ENCODE results near the gene FCSK.
"Not testable (repeated sequence)": the region's sequence is repeated elsewhere in the genome, so short reads cannot be mapped to it uniquely, and the experiment has no call there.

Gene FCSK

DNA sequence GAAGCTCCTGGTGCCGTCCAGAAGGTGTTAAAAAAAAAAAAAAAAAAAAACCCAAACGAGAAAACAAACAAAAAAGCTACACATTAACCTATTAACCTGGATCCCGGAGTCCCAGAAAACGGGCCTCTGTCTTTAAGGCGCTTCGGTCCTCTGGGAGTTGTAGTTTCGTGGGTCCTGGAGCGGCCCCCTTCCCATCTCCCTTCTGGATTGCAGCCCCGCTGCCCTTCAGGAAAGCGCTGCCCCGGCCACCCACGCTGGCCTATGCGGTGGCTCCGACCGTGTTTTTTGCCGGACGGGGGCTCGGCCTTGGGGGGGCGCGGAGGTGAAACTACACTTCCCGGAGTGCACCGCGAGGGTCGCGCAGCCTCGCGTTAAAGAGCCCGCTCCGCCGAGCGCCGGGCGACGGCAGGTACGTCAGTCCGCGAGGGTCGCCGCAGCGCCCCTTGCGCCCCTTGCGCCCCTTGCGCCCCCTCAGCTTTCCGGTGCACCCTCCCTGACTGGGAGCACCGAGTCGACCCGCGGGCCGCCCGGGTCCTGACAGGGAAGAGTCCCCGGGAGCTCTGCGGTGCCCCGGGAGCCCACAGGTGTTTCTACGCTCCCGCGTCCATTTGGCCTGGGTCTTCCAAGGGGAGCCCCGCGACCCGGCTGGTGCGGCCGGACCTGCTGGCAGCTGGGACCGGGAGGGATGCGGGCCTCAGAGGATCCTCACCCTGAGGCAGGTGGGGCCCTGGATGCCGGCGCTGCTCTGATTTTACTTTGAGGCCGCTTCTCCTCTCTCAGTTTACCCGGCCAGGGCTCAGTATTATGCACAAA, at the start of gene FCSK:
Gene FCSK (plus strand): TSS at position 374 of the 813 bp plus-strand sequence. CDS start 8,596 bp downstream, outside the sequence.
- in situ Hi-C loops (cut with MboI; ENCODE audit: low pct_unique_long_range_greater_than_20kb, low sequenced_read_pairs, unreplicated experiment): no loop called here
- peak; percentile 23 for TF ChIP-seq CTCF (IDR thresholded peaks at IDR 0.05; ENCODE audit: extremely low read depth, insufficient read depth, missing control alignments)
- DNase-seq (ENCODE audit: low spot score): peak; percentile 90

DNA sequence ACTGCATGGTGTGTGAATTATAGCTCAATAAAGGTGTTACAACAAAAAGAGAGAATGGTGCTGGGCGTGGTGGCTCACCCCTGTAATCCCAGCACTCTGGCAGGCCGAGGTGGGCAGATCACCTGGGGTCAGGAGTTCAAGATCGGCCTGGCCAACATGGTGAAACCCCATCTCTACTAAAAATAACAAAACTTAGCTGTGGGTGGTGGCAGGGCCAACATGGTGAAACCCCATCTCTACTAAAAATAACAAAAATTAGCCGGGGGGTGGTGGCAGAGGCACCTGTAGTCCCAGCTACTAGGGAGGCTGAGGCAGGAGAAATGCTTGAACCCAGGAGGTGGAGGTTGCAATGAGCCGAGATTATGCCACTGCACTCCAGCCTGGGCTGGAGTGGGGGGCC, 48.3 kb upstream of the FCSK start:
- in situ Hi-C loops (cut with MboI; ENCODE audit: low pct_unique_long_range_greater_than_20kb, low sequenced_read_pairs, unreplicated experiment); DNase-seq (ENCODE audit: low spot score): not testable (repeated sequence)

GRCh38 chr16:70407811-70408274, 46.6 kb upstream of the FCSK start:
- TF ChIP-seq CTCF (IDR thresholded peaks at IDR 0.05; ENCODE audit: extremely low read depth, insufficient read depth, missing control alignments): no peak
- DNase-seq (ENCODE audit: low spot score): peak; percentile 56
- in situ Hi-C loops (cut with MboI; ENCODE audit: low pct_unique_long_range_greater_than_20kb, low sequenced_read_pairs, unreplicated experiment): no loop called here

- TF ChIP-seq CTCF (IDR thresholded peaks at IDR 0.05; ENCODE audit: extremely low read depth, insufficient read depth, missing control alignments): no peak
- in situ Hi-C loops (cut with MboI; ENCODE audit: low pct_unique_long_range_greater_than_20kb, low sequenced_read_pairs, unreplicated experiment): no loop called here
- DNase-seq (ENCODE audit: low spot score): no peak
Observed at GRCh38 chr16:70410734-70411133, 43.7 kb upstream of the FCSK start.

- DNase-seq (ENCODE audit: low spot score): no peak
- no peak for TF ChIP-seq CTCF (IDR thresholded peaks at IDR 0.05; ENCODE audit: extremely low read depth, insufficient read depth, missing control alignments)
- in situ Hi-C loops (cut with MboI; ENCODE audit: low pct_unique_long_range_greater_than_20kb, low sequenced_read_pairs, unreplicated experiment): no loop called here
Observed at GRCh38 chr16:70412385-70412784, 42.0 kb upstream of the FCSK start.

GRCh38 chr16:70413572-70413971, 40.8 kb upstream of the FCSK start:
- DNase-seq (ENCODE audit: low spot score); in situ Hi-C loops (cut with MboI; ENCODE audit: low pct_unique_long_range_greater_than_20kb, low sequenced_read_pairs, unreplicated experiment): not testable (repeated sequence)

DNA sequence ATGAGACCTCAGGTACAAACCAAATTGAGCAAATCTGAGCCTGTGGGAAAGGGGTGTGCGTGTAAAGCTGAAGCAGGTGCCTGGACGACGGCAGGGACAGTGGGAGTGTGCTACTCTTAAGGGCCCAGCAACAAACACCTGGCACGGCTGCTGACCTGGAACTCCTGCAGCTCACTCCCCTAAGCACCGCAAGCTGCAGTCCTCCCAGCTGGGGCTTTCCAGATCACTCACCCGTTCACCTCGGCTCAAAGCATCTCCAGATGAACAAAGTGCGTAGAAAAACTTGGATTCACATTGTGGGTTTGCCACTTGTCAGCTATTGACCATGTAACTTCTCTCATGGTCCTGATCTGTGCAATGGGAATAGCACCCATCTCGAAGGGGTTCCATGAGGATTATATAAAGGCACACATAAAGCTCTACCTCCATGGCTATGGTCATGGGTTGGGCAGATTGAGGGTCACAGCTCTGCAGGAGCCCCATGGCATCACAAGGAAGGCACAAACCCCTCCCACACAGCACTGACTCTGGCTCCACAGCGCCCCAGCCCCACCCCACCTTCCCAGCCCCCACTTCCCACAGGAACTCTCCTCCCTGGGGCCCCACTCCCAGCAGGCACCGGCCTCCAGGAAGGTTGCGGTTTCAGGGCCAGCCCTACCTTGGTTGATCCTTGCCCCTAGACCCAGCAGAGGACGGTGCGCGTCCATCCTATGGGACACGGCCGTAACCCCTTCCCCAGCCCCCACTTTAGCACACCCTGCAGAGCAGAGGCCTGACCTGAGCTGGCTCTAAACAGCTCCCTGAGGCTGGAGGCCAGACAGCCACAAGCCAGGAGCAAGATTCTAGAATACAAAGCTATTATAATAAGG, 37.4 kb upstream of the FCSK start:
- peak; percentile 73 for DNase-seq (ENCODE audit: low spot score)
- in situ Hi-C loops (cut with MboI; ENCODE audit: low pct_unique_long_range_greater_than_20kb, low sequenced_read_pairs, unreplicated experiment): no loop called here

More for the DNA sequence above, 37.4 kb upstream of the FCSK start:
- no peak for TF ChIP-seq CTCF (IDR thresholded peaks at IDR 0.05; ENCODE audit: extremely low read depth, insufficient read depth, missing control alignments)
